GM18507 (cell line): ENCODE results near the gene GSG1.
A peak's percentile ranks its signal among the peaks of the same experiment; 100 is the strongest.
"Not testable (repeated sequence)": the region's sequence is repeated elsewhere in the genome, so short reads cannot be mapped to it uniquely, and the experiment has no call there.

ENCODE experiments used
- DNase-seq: peaks from one replicate; pipeline ENCODE4 v3.0.0; 2011; ENCODE audit warnings: low read depth; ENCODE audit not compliant: insufficient read length; ENCODE audit errors: extremely low spot score
- FAIRE-seq: peaks from 2 replicates; lab custom pipeline; 2011; peaks lifted over from hg19 to GRCh38; lab: Jason Lieb, UNC

Gene GSG1

GRCh38 chr12:13095266-13095995, 8.0 kb downstream of the GSG1 start:
- DNase-seq, result no peak
- no peak for FAIRE-seq

- DNase-seq, result no peak
- peak; percentile 44 for FAIRE-seq
Observed at GRCh38 chr12:13094367-13094766, 9.1 kb downstream of the GSG1 start.

GRCh38 chr12:13093848-13094220, 9.6 kb downstream of the GSG1 start:
- FAIRE-seq (no peak), DNase-seq (no peak)

GRCh38 chr12:13093191-13093847, 10.1 kb downstream of the GSG1 start:
- DNase-seq (no peak), FAIRE-seq (no peak)

GRCh38 chr12:13091832-13092231, 11.6 kb downstream of the GSG1 start:
- FAIRE-seq, result no peak
- DNase-seq, result no peak

- FAIRE-seq (peak; percentile 42), DNase-seq (no peak)
Observed at GRCh38 chr12:13090054-13090453, 13.4 kb downstream of the GSG1 start.

- no peak for FAIRE-seq
- DNase-seq, result no peak
Observed at GRCh38 chr12:13088496-13088895, 15.0 kb downstream of the GSG1 start.

GRCh38 chr12:13087766-13088165, 15.7 kb downstream of the GSG1 start:
- no peak for DNase-seq
- FAIRE-seq, result no peak

- DNase-seq (no peak), FAIRE-seq (no peak)
Observed at GRCh38 chr12:13085968-13086686, 17.3 kb downstream of the GSG1 start.

- DNase-seq, result no peak
- peak; percentile 15 for FAIRE-seq
Observed at GRCh38 chr12:13084898-13085640, 18.4 kb downstream of the GSG1 start.

GRCh38 chr12:13083638-13084037, 19.8 kb downstream of the GSG1 start:
- not testable (repeated sequence) for FAIRE-seq, DNase-seq

GRCh38 chr12:13082861-13083260, 20.6 kb downstream of the GSG1 start:
- FAIRE-seq (no peak), DNase-seq (no peak)

GRCh38 chr12:13080266-13080665, 23.2 kb downstream of the GSG1 start:
- FAIRE-seq (no peak), DNase-seq (no peak)

GRCh38 chr12:13079440-13079906, 24.0 kb downstream of the GSG1 start:
- FAIRE-seq, result no peak

GRCh38 chr12:13075786-13076570, 27.5 kb downstream of the GSG1 start:
- no peak for DNase-seq
- FAIRE-seq, result no peak

More at GRCh38 chr12:13079440-13079906, 24.0 kb downstream of the GSG1 start:
- no peak for DNase-seq

GRCh38 chr12:13075118-13075480, 28.4 kb downstream of the GSG1 start:
- no peak for DNase-seq
- no peak for FAIRE-seq

- FAIRE-seq, result no peak
- no peak for DNase-seq
Observed at GRCh38 chr12:13074396-13075117, 28.9 kb downstream of the GSG1 start.

- DNase-seq (no peak), FAIRE-seq (no peak)
Observed at GRCh38 chr12:13073173-13073572, 30.3 kb downstream of the GSG1 start.
